Right atrium auricular region (tissue), 2 donors: Measurements from ENCODE around the gene FBXO46. TPM values are rescaled to one million over a fixed set of nuclear protein-coding genes. Genes with fewer than 3 reads are reported as not detected.
"Not testable (repeated sequence)": the region's sequence is repeated elsewhere in the genome, so short reads cannot be mapped to it uniquely, and the experiment has no call there.

ENCODE experiments used
- DNase-seq: peaks from one replicate; pipeline ENCODE4 v3.0.0-alpha.2; 2019; ENCODE audit warnings: low spot score
- H3K27ac ChIP-seq, 2 donors: fragments of 200-600 bp; sonication (generic); 1 replicate in 1 of 2; 2 replicates in 1 of 2; pipeline ENCODE4 v1.5.1; 2016 to 2019
- H3K27me3 ChIP-seq, 2 donors: fragments of 200-600 bp; sonication (generic); one replicate each; pipeline versions ENCODE4 v1.5.1 to v1.6.0; 2017 to 2019
- H3K36me3 ChIP-seq: fragments of 200-600 bp; sonication (generic); one replicate; pipeline ENCODE4 v1.5.1; 2016
- H3K4me1 ChIP-seq, 2 donors: fragments of 200-600 bp; sonication (generic); one replicate each; pipeline versions ENCODE4 v1.5.1 to v1.6.0; 2017 to 2019
- H3K4me3 ChIP-seq, 2 donors: fragments of 200-600 bp; sonication (generic); 1 replicate in 1 of 2; 2 replicates in 1 of 2; pipeline ENCODE4 v1.5.1; 2017 to 2019; ENCODE audit warnings: mild to moderate bottlenecking in 1 of 2, moderate library complexity in 1 of 2
- H3K9me3 ChIP-seq, 2 donors: fragments of 200-600 bp; sonication (generic); one replicate each; pipeline ENCODE4 v1.5.1; 2019
- CTCF ChIP-seq, 2 donors: fragments of 200-600 bp; sonication (generic); IDR thresholded peaks; one replicate each; pipeline ENCODE4 v1.5.1; 2019; ENCODE audit warnings: antibody characterized with exemption in 2 of 2
- total RNA-seq, 2 donors: library from RNA; depleted of rRNA; stranded (reverse); fragments of >200 nt; gene quantifications; one replicate each; pipeline ENCODE4 v1.1.0, GENCODE V29; 2016

Gene FBXO46
- total RNA-seq, 2 donors from 2014 or later: 11.6 to 12.1 TPM

GRCh38 chr19:45692187-45693105 is 38.2 kb downstream of the FBXO46 start, which contains the start of gene QPCTL:
Gene QPCTL, plus strand, starts transcription at chr19:45692666. Its CDS starts 38 bp downstream, at chr19:45692704.
- DNase-seq: peak; percentile 98
- peak within 1 kb of the TSS; percentile 81 to 85 for H3K4me3 ChIP-seq
- H3K4me1 ChIP-seq: peaks cover 0 to 19% of the 10 kb centered on the region in 2 donors
- no peaks in the 10 kb centered on the region for H3K9me3 ChIP-seq
- peak within 1 kb of the TSS; percentile 86 to 92 for H3K27ac ChIP-seq
- peaks cover 20% of the 10 kb centered on the region for H3K36me3 ChIP-seq
- no peak for TF ChIP-seq CTCF (IDR thresholded peaks at IDR 0.05)
- H3K27me3 ChIP-seq: no peaks in the 10 kb centered on the region

- Histone ChIP-seq H3K36me3 (peaks cover 28% of the 10 kb centered on the region), H3K27ac (peak within 1 kb of the TSS; percentile 86 to 92), H3K27me3 (no peaks in the 10 kb centered on the region), H3K4me1 (peaks cover 0 to 19% of the 10 kb centered on the region in 2 donors), H3K9me3 (no peaks in the 10 kb centered on the region), H3K4me3 (peak within 1 kb of the TSS; percentile 81 to 85)
- DNase-seq: peak; percentile 94
- TF ChIP-seq CTCF (IDR thresholded peaks at IDR 0.05): no peak
Measured at GRCh38 chr19:45691516-45692186, 39.0 kb downstream of the FBXO46 start, which contains the start of gene SNRPD2. Gene SNRPD2, minus strand, starts transcription at chr19:45691953. Its CDS starts 65 bp downstream, at chr19:45691888.

GRCh38 chr19:45687599-45687998 is 43.1 kb downstream of the FBXO46 start:
- Histone ChIP-seq H3K27me3 (no peaks in the 10 kb centered on the region), H3K4me1 (peaks cover 0 to 8% of the 10 kb centered on the region in 2 donors), H3K36me3 (peaks cover 30% of the 10 kb centered on the region), H3K9me3 (no peaks in the 10 kb centered on the region), H3K27ac (no peak overlapping the region), H3K4me3 (no peak overlapping the region)
- DNase-seq: no peak
- no peak for TF ChIP-seq CTCF (IDR thresholded peaks at IDR 0.05)

GRCh38 chr19:45685045-45685444 is 45.7 kb downstream of the FBXO46 start:
- DNase-seq, H3K9me3 ChIP-seq, H3K27ac ChIP-seq, H3K4me3 ChIP-seq, H3K27me3 ChIP-seq: not testable (repeated sequence)
- Histone ChIP-seq H3K36me3 (peaks cover 30% of the 10 kb centered on the region), H3K4me1 (peaks cover 0 to 13% of the 10 kb centered on the region in 2 donors)

- H3K27ac ChIP-seq: no peak overlapping the region
- peaks cover 1 to 4% of the 10 kb centered on the region in 2 donors for H3K27me3 ChIP-seq
- H3K36me3 ChIP-seq: peaks cover 22% of the 10 kb centered on the region
- no peak for TF ChIP-seq CTCF (IDR thresholded peaks at IDR 0.05)
- H3K4me3 ChIP-seq: no peak overlapping the region
- H3K4me1 ChIP-seq: peaks cover 0 to 15% of the 10 kb centered on the region in 2 donors
- DNase-seq: no peak
- H3K9me3 ChIP-seq: no peaks in the 10 kb centered on the region
Measured at GRCh38 chr19:45682908-45683307, 47.8 kb downstream of the FBXO46 start.

GRCh38 chr19:45682117-45682516 is 48.6 kb downstream of the FBXO46 start:
- no peak for TF ChIP-seq CTCF (IDR thresholded peaks at IDR 0.05)
- peaks cover 0 to 23% of the 10 kb centered on the region in 2 donors for H3K4me1 ChIP-seq
- peaks cover 15% of the 10 kb centered on the region for H3K36me3 ChIP-seq
- no peaks in the 10 kb centered on the region for H3K9me3 ChIP-seq
- peak overlapping the region in 1 of 2 donors; percentile 44 for H3K4me3 ChIP-seq
- peaks cover 6 to 9% of the 10 kb centered on the region in 2 donors for H3K27me3 ChIP-seq
- H3K27ac ChIP-seq: peak overlapping the region; percentile 71 to 74
- DNase-seq: no peak
